Vagina (tissue), 2 donors: ENCODE measurements around the gene FCN2.

Experiments used
- CTCF ChIP-seq, 3 experiments: fragments of 450-650 bp in 2 of 3; fragments of 200-600 bp in 1 of 3; sonication (generic) in 1 of 3; IDR thresholded peaks; one replicate each; pipeline ENCODE4 v1.5.1; 2017 to 2019; ENCODE audit warnings: antibody characterized with exemption in 3 of 3, mild to moderate bottlenecking in 2 of 3, moderate library complexity in 2 of 3
- POLR2A ChIP-seq, 2 donors: fragments of 450-650 bp; IDR thresholded peaks; one replicate each; pipeline ENCODE4 v1.6.1; 2017; ENCODE audit warnings: antibody characterized with exemption in 2 of 2, mild to moderate bottlenecking in 2 of 2, moderate library complexity in 2 of 2
- POLR2AphosphoS5 ChIP-seq, 2 donors: sonication (generic); formaldehyde crosslinking; IDR thresholded peaks; one replicate each; pipeline ENCODE4 v1.9.0; 2017; ENCODE audit warnings: antibody characterized with exemption in 2 of 2, mild to moderate bottlenecking in 2 of 2, low read depth in 1 of 2; ENCODE audit not compliant: insufficient read depth in 1 of 2

- TF ChIP-seq POLR2A (IDR thresholded peaks at IDR 0.05) (no peak), CTCF (IDR thresholded peaks at IDR 0.05) (no peak), POLR2AphosphoS5 (IDR thresholded peaks at IDR 0.05; ENCODE audit: insufficient read depth in 1 of 2, low read depth in 1 of 2) (no peak)
Measured at GRCh38 chr9:134922932-134923240, 42.3 kb downstream of the FCN2 start.
